Measurements from ENCODE around the gene CNTN4.

CNTN4 gene

GRCh38 chr3:2390926-2391532 lies 292.4 kb downstream of the CNTN4 start:
- no peak for DNase-seq (ENCODE audit: low read depth in 3 of 3, low spot score in 1 of 3)

GRCh38 chr3:2391896-2392295 lies 293.2 kb downstream of the CNTN4 start:
- no peak for DNase-seq (ENCODE audit: low read depth in 3 of 3, low spot score in 1 of 3)

- no peak for DNase-seq (ENCODE audit: low read depth in 3 of 3, low spot score in 1 of 3)
These were observed 294.3 kb downstream of the CNTN4 start for GRCh38 chr3:2392981-2393380.

- DNase-seq (ENCODE audit: low read depth in 3 of 3, low spot score in 1 of 3), result no peak
These were observed 316.4 kb downstream of the CNTN4 start for GRCh38 chr3:2415083-2415482.

DNA sequence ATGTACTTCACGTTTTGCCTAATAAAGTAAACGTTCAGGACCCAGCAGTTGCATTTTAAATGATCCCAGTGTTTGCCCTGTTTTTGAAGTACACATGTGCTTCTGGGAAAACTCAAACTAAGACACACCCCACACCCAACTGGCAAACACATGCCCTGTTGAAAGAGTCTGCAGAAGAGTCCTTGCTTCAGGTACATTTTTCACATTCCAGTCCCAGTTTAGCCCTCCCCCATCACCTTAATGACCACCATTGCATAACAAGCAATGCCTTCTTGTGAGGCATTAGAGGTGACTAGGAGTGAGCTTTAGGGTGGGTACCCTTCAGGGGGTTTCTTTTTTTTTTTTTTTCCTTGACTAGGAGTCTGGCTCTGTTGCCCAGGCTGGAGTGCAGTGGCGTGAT lies 322.3 kb downstream of the CNTN4 start:
- no peak for DNase-seq (ENCODE audit: low read depth in 3 of 3, low spot score in 1 of 3)

- no peak for DNase-seq (ENCODE audit: low read depth in 3 of 3, low spot score in 1 of 3)
These were observed 324.5 kb downstream of the CNTN4 start for GRCh38 chr3:2423143-2423542.

DNA sequence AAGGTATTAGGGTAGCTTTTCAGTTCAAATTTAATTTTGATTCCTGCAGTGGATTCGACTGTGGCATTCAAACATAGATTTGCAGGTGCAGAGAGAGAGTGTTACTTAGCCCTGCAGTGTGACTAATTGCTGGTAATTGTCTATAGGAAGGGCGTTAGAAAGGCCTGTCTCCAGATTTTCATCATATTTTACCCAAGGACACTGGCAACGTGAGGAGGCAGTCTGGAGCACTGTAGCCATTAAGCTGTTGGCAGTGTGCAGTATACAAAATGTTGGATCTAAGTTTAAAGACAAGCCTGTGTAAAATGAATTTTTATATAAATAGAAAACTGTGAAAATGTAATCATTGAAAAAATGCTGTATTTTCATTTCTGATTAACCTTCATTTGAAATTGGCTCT lies 342.9 kb downstream of the CNTN4 start:
- no peak for DNase-seq (ENCODE audit: low read depth in 3 of 3, low spot score in 1 of 3)

DNA sequence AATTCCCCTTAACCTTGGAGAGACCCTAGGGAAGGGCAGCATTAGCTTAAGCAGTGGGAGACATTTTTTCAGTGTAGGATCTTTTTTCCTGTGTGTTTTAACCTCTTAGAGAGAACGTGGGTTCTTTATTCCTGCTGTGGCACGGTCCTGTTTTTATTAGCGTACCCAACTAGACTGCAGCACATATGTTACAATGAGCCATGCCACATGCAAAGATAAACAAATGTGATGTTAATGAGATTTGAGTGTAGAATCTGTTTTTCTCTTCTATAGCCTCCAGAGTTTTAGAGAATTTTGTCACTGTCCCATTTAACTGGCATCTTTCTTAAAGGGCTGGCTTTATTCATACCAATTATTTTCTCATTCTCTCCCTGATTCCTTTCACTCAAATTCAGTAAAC lies 347.5 kb downstream of the CNTN4 start:
- DNase-seq (ENCODE audit: low read depth in 3 of 3, low spot score in 1 of 3), result no peak

DNA sequence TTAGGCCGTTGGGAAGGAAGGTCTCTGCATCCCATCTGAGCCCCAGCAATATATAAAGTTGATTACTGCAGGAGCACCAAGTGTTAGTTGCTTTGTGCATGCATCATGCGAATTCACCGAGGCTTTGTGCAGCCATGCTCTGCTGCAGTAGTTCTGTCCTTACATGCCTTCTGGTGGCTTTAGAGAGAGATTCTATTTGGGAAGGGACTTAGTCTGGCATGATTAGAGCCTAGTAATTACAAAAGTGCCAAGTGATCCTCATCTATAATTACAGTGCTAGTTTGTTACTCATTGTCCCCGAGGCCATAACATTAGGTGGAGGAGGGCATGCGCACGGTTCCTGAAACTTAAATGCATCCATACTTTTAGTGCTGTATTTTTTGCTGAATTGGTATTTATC lies 353.6 kb downstream of the CNTN4 start:
- DNase-seq (ENCODE audit: low read depth in 3 of 3, low spot score in 1 of 3), result no peak

GRCh38 chr3:2454865-2455264 lies 356.2 kb downstream of the CNTN4 start:
- no peak for DNase-seq (ENCODE audit: low read depth in 3 of 3, low spot score in 1 of 3)

DNA sequence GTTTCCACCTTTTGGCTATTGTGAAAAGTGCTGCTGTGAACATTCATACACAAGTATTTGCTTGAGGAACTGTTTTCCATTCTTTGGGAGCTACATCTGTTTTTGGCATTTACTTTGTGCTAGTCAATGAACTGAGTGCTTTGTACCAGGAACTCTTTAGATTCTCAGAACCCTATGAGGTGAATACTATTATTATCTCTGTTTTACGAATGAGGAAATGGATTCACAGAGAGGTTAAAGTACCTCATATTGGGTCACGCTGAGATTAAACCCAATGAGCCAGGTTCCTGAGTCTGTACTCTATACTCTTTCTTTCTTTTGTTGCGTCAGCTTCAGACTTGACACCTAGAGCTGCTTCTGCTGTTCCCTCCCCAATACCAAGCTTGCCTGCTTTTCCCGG lies 358.1 kb downstream of the CNTN4 start:
- DNase-seq (ENCODE audit: low read depth in 3 of 3, low spot score in 1 of 3), result no peak

DNA sequence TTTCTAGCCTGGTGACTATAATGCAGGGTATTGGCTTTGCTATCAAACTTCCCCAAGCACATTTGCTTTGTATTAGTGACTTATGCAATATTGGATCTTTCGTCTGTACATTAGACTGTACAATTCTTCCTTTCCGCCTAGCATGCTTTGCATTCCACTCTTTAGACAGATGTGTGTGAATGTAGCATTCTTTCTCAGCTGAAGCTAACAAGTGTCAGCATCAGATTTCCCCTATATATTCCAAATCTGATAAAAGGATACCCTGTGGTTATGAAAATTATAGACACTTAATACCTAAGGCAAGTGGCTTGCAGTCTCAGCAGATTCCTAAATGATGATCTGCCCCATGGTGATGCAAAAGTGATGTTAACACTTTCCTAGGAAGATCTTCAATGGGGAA lies 360.1 kb downstream of the CNTN4 start:
- DNase-seq (ENCODE audit: low read depth in 3 of 3, low spot score in 1 of 3), result no peak

DNA sequence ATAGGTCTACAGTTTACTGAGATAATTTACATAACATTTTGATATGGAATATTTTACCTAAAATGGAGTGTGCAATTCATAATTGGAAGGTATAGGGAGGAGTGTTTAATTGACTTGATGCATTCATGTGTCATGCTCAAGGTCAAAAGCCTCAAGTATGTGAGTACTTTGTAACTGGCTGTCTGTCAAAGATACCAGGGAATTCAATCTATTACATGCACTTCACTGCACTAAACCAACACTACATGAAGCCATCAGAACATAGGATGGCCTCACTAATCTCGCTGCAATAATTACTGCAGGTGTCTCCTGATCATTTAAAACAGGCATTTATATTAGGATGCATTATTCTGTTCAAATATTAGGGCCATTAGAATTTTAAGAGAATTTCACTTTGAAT lies 367.2 kb downstream of the CNTN4 start:
- no peak for DNase-seq (ENCODE audit: low read depth in 3 of 3, low spot score in 1 of 3)

DNA sequence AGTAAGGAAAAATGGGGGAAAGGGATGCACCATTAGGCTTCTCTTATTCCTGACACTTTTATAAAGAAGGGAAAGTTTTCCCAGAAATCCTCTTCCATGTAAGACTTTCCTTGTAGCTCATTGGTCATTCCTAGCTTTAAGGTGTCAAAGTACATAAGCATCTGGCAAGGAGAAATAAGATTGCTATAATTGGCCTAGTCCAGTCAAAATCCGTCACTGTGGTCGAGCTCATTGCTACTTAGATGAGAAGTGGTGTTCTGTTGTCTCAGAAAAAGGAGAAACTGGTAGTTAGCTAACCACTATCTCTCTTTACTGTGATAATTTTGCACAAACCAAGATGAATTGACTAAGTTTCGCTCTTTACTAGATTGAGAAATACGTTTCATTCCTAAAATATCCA lies 370.1 kb downstream of the CNTN4 start:
- DNase-seq (ENCODE audit: low read depth in 3 of 3, low spot score in 1 of 3), result no peak

GRCh38 chr3:2476996-2477395 lies 378.3 kb downstream of the CNTN4 start:
- no peak for DNase-seq (ENCODE audit: low read depth in 3 of 3, low spot score in 1 of 3)

- DNase-seq (ENCODE audit: low read depth in 3 of 3, low spot score in 1 of 3), result no peak
These were observed 379.0 kb downstream of the CNTN4 start for GRCh38 chr3:2477620-2478019.

GRCh38 chr3:2484162-2485026 lies 385.7 kb downstream of the CNTN4 start:
- no peak for DNase-seq (ENCODE audit: low read depth in 3 of 3, low spot score in 1 of 3)

DNA sequence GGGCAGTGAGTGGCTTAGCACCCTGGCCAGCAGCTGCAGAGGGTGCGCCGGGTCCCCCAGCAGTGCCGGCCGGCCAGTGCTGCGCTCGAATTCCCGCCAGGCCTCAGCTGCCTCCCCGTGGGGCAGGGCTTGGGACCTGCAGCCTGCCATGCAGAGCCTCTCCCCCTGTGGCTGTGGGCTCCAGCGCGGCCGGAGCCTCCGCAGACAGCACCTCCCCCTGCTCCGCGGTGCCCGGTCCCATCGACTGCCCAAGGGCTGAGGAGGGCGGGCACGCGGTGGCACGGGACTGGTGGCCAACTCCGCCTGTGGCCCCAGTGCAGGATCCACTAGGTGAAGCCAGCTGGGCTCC lies 386.3 kb downstream of the CNTN4 start:
- no peak for DNase-seq (ENCODE audit: low read depth in 3 of 3, low spot score in 1 of 3)

DNA sequence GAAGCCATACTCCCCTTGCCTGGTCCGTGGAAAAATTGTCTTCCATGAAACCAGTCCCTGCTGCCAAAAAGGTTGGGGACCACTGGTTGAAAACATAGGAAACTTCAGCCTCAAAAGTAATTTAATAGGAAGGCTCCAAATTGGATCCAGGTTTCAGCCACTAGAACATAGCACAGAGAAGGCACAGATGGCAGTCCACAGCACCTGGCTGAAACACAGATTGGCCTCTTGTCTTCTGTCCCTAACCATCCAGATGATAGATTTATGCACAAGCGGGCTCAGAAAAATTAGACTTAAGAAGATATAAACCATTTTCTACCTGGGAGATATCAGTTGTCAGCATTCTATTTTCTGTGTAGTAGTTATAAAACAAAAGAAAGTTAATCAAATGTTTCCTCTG lies 397.1 kb downstream of the CNTN4 start:
- no peak for DNase-seq (ENCODE audit: low read depth in 3 of 3, low spot score in 1 of 3)

GRCh38 chr3:2504912-2505311 lies 406.2 kb downstream of the CNTN4 start:
- DNase-seq (ENCODE audit: low read depth in 3 of 3, low spot score in 1 of 3), result no peak

DNA sequence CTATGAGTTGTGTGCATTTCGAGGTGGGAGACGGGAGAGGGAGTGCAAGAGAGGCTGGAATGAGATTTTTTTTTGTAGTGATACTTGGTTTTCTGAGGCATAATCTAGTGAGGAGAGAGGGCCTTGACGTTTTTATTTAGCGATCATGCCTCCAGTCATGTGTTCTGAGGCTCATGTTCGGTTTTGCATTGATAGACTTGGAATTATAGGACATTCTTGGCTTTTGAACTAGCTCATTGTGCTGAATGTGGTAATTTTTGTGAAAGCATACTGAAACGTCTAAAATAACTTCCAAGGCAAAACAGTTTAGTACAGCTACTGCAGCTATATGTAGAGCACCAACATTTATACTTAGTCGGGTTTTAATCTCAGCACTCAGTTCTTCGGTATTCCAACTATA lies 408.1 kb downstream of the CNTN4 start:
- DNase-seq (ENCODE audit: low read depth in 3 of 3, low spot score in 1 of 3), result no peak

- DNase-seq (ENCODE audit: low read depth in 3 of 3, low spot score in 1 of 3), result no peak
These were observed 412.0 kb downstream of the CNTN4 start for GRCh38 chr3:2510591-2511145.

DNA sequence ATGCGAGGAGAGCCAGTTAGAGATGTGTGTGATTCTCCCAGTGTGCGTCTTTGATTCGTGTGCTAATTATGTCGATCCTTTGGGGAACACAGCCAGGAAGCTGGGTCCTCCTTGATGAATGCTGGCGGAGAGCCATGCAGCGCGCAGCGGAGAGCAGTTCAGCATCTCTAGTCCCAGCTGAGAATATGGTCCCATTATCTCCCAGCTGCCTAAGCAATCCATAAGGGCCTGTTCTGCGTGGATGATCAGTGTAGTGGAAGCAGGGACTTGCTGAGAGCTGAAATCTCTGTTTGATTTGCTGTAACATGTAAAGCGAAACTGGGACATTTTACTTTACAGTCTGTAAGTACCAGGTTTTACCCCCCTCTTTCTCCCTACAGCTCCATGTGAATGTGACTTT lies 412.7 kb downstream of the CNTN4 start:
- no peak for DNase-seq (ENCODE audit: low read depth in 3 of 3, low spot score in 1 of 3)

Measured in stimulated activated CD4-positive, alpha-beta T cell treated with anti-CD3 and anti-CD28 coated beads, TNF-alpha, amount 100 ng/mL, for 1 hour (primary cell).